Activated naive CD4-positive, alpha-beta T cell treated with anti-CD3 and anti-CD28 coated beads, Interleukin-2, amount 50 U/mL, for 24 hours (primary cell): ENCODE results near the gene GPR4.

Experiments
- H3K27ac Mint-ChIP-seq: one replicate; pipeline ENCODE4 v1.8.0; 2021; ENCODE audit warnings: mild to moderate bottlenecking, mixed read lengths
- H3K27me3 Mint-ChIP-seq: one replicate; pipeline ENCODE4 v1.8.0; 2021; ENCODE audit warnings: mixed read lengths
- H3K36me3 Mint-ChIP-seq: one replicate; pipeline ENCODE4 v1.8.0; 2021; ENCODE audit warnings: mixed read lengths
- H3K4me1 Mint-ChIP-seq: one replicate; pipeline ENCODE4 v1.8.0; 2021; ENCODE audit warnings: mixed read lengths
- H3K4me3 Mint-ChIP-seq: one replicate; pipeline ENCODE4 v1.8.0; 2021; ENCODE audit warnings: mild to moderate bottlenecking, mixed read lengths
- H3K9me3 Mint-ChIP-seq: one replicate; pipeline ENCODE4 v1.8.0; 2021; ENCODE audit warnings: mixed read lengths

Gene GPR4

DNA sequence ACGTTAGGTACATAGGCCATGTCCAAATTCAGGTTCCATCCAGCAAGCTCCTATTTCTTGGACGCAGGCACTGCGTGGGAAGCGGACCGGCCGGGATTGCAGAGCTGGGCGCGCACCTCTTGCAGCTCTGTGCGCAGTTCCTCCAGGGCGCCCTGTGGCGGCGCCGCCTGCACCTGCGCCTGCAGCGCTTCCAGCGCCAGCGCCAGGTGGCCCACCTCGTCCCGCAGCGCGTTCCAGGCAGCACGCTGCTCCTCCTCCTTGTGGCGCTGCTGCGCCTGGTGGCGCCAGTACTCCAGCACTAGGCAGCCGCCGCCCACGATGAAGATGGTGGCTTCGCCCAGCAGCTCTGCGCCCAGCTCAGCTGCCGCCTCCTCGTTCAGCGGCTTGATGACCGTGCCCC lies 48.5 kb downstream of the GPR4 start:
- Mint-ChIP-seq H3K4me1 (peaks cover 5% of the 10 kb centered on the region), H3K27ac (no peak overlapping the region), H3K36me3 (no peaks in the 10 kb centered on the region), H3K9me3 (no peaks in the 10 kb centered on the region), H3K27me3 (no peaks in the 10 kb centered on the region), H3K4me3 (no peak overlapping the region)

GRCh38 chr19:45547965-45548609 lies 53.9 kb downstream of the GPR4 start:
- H3K4me1 Mint-ChIP-seq = no peaks in the 10 kb centered on the region
- H3K9me3 Mint-ChIP-seq = no peaks in the 10 kb centered on the region
- no peaks in the 10 kb centered on the region for H3K27me3 Mint-ChIP-seq
- no peak overlapping the region for H3K27ac Mint-ChIP-seq
- no peak overlapping the region for H3K4me3 Mint-ChIP-seq
- H3K36me3 Mint-ChIP-seq = no peaks in the 10 kb centered on the region

- Mint-ChIP-seq H3K9me3 (no peaks in the 10 kb centered on the region), H3K27me3 (no peaks in the 10 kb centered on the region), H3K36me3 (no peaks in the 10 kb centered on the region), H3K4me1 (no peaks in the 10 kb centered on the region), H3K27ac (no peak overlapping the region), H3K4me3 (no peak overlapping the region)
Observed at GRCh38 chr19:45547211-45547770, 54.7 kb downstream of the GPR4 start.

GRCh38 chr19:45542234-45542668 lies 59.8 kb downstream of the GPR4 start:
- no peak overlapping the region for H3K4me3 Mint-ChIP-seq
- no peaks in the 10 kb centered on the region for H3K9me3 Mint-ChIP-seq
- H3K36me3 Mint-ChIP-seq = peaks cover 2% of the 10 kb centered on the region
- H3K4me1 Mint-ChIP-seq = no peaks in the 10 kb centered on the region
- H3K27me3 Mint-ChIP-seq = no peaks in the 10 kb centered on the region
- H3K27ac Mint-ChIP-seq = no peak overlapping the region
